CD14-positive monocyte (primary cell): Measurements from ENCODE around the gene CCR1. TPM values are rescaled to one million over a fixed set of nuclear protein-coding genes. Genes with fewer than 3 reads are reported as not detected.

ENCODE experiments used
- DNase-seq, 3 donors: peaks; one replicate each; pipeline ENCODE4 v3.0.0-alpha.2; 2011 to 2022
- H2AFZ ChIP-seq: 2 replicates; pipeline ENCODE4 v1.6.0; 2012; ENCODE audit warnings: mild to moderate bottlenecking, low read depth, low read length, inconsistent platforms; ENCODE audit not compliant: insufficient read depth, poor library complexity, severe bottlenecking
- H3K27ac ChIP-seq, 2 donors: 1 replicate in 1 of 2; 2 replicates in 1 of 2; pipeline ENCODE4 v1.5.1; 2012 to 2013; ENCODE audit warnings: low read length in 2 of 2, control low read depth in 1 of 2, inconsistent platforms in 1 of 2, low read depth in 1 of 2, mild to moderate bottlenecking in 1 of 2
- H3K27me3 ChIP-seq, 2 donors: one replicate each; pipeline versions ENCODE4 v1.6.0 to v1.6.1; 2011 to 2013; ENCODE audit warnings: low read length in 2 of 2; ENCODE audit not compliant: control insufficient read depth in 2 of 2, insufficient read depth in 2 of 2
- H3K36me3 ChIP-seq, 2 donors: replicated peaks in 1 of 2; 1 replicate in 1 of 2; 2 replicates in 1 of 2; pipeline versions ENCODE4 v1.5.1 to v1.6.1; 2012 to 2013; ENCODE audit warnings: low read length in 2 of 2, control low read depth in 1 of 2, inconsistent platforms in 1 of 2, mild to moderate bottlenecking in 1 of 2; ENCODE audit not compliant: insufficient read depth in 2 of 2, control insufficient read depth in 1 of 2
- H3K4me1 ChIP-seq, 2 donors: 1 replicate in 1 of 2; 2 replicates in 1 of 2; pipeline versions ENCODE4 v1.5.1 to v1.6.1; 2012 to 2013; ENCODE audit warnings: low read length in 2 of 2, control low read depth in 1 of 2, inconsistent platforms in 1 of 2, mild to moderate bottlenecking in 1 of 2, moderate library complexity in 1 of 2; ENCODE audit not compliant: insufficient read depth in 2 of 2, control insufficient read depth in 1 of 2
- H3K4me2 ChIP-seq: replicated peaks from 2 replicates; pipeline ENCODE3; 2012; ENCODE audit warnings: low read length, moderate library complexity, mild to moderate bottlenecking; ENCODE audit not compliant: poor library complexity, severe bottlenecking; ENCODE audit errors: extremely low read depth
- H3K4me3 ChIP-seq, 3 experiments: fragments of 200-600 bp in 1 of 3; sonication (generic) in 1 of 3; replicated peaks in 1 of 3; 1 replicate in 2 of 3; 2 replicates in 1 of 3; pipeline ENCODE4 v1.5.1; 2011 to 2013; ENCODE audit warnings: low read length in 3 of 3, mild to moderate bottlenecking in 3 of 3, control low read depth in 2 of 3, low read depth in 2 of 3, inconsistent platforms in 1 of 3, moderate library complexity in 1 of 3
- H3K79me2 ChIP-seq: 2 replicates; pipeline ENCODE4 v1.6.0; 2012; ENCODE audit warnings: mild to moderate bottlenecking, control low read depth, inconsistent platforms, low read length, moderate library complexity; ENCODE audit not compliant: insufficient read depth
- H3K9ac ChIP-seq: 2 replicates; pipeline ENCODE4 v1.6.0; 2017; ENCODE audit warnings: low read length, mild to moderate bottlenecking; ENCODE audit not compliant: insufficient read depth, poor library complexity, severe bottlenecking
- H3K9me3 ChIP-seq, 2 donors: replicated peaks in 1 of 2; 1 replicate in 1 of 2; 2 replicates in 1 of 2; pipeline versions ENCODE4 v1.5.1 to v1.6.1; 2012 to 2013; ENCODE audit warnings: low read length in 2 of 2, control low read depth in 1 of 2; ENCODE audit not compliant: control insufficient read depth in 1 of 2, insufficient read depth in 1 of 2
- H4K20me1 ChIP-seq: 2 replicates; pipeline ENCODE4 v1.6.0; 2012; ENCODE audit warnings: mild to moderate bottlenecking, low read length, control low read depth, moderate library complexity; ENCODE audit not compliant: insufficient read depth
- H3K27ac Mint-ChIP-seq, 7 donors: one replicate each; pipeline ENCODE4 v1.8.0; 2020; ENCODE audit warnings: mild to moderate bottlenecking in 7 of 7, mixed read lengths in 7 of 7, moderate library complexity in 6 of 7, inconsistent platforms in 2 of 7
- H3K27me3 Mint-ChIP-seq, 3 donors: one replicate each; pipeline ENCODE4 v1.8.0; 2021 to 2022; ENCODE audit warnings: low read depth in 3 of 3, mild to moderate bottlenecking in 3 of 3, mixed read lengths in 3 of 3, moderate library complexity in 3 of 3, inconsistent platforms in 1 of 3
- H3K36me3 Mint-ChIP-seq, 2 donors: one replicate each; pipeline ENCODE4 v1.8.0; 2020; ENCODE audit warnings: mixed read lengths in 2 of 2, inconsistent platforms in 1 of 2, mild to moderate bottlenecking in 1 of 2
- H3K4me1 Mint-ChIP-seq: one replicate; pipeline ENCODE4 v1.8.0; 2020; ENCODE audit warnings: mild to moderate bottlenecking, mixed read lengths
- H3K4me3 Mint-ChIP-seq, 2 donors: one replicate each; pipeline ENCODE4 v1.8.0; 2020; ENCODE audit warnings: mild to moderate bottlenecking in 2 of 2, mixed read lengths in 2 of 2, moderate library complexity in 1 of 2
- H3K9me3 Mint-ChIP-seq, 7 donors: one replicate each; pipeline ENCODE4 v1.8.0; 2020 to 2022; ENCODE audit warnings: mixed read lengths in 7 of 7, mild to moderate bottlenecking in 6 of 7, moderate library complexity in 6 of 7, inconsistent platforms in 2 of 7
- WGBS: methylation state at CpG from one replicate; pipeline ENCODE4 v1.1.5; 2013; ENCODE audit warnings: missing lambda C conversion rate; ENCODE audit not compliant: insufficient coverage; 5-methylcytosine and 5-hydroxymethylcytosine counted together
- intact Hi-C, 2 donors: fragments of 100-400 bp; cut with micrococcal nuclease; formaldehyde crosslinking; loops; one replicate each; pipeline versions ENCODE4 v1.15.0 to v1.15.1; 2023
- polyA plus RNA-seq, 3 donors: library from polyadenylated mRNA; depleted of rRNA in 1 of 3; unstranded in 2 of 3; stranded (reverse) in 1 of 3; fragments of 300-500 nt in 2 of 3; fragments of >200 nt in 1 of 3; fragmentation: Illumina TruSeq in 2 of 3; gene quantifications; 1 replicate in 2 of 3; 2 replicates in 1 of 3; pipeline ENCODE4 v1.2.3, GENCODE V29; 2012 to 2021
- TF ChIP-seq, protein P1 (sequence below): fragments of 200-600 bp; IDR thresholded peaks from one replicate; pipeline ENCODE4 v1.8.0; 2022; ENCODE audit warnings: antibody characterized with exemption, mild to moderate bottlenecking

The CCR1 gene
- polyA plus RNA-seq, 3 donors, result 56.7 to 304 (median 233) TPM

DNA sequence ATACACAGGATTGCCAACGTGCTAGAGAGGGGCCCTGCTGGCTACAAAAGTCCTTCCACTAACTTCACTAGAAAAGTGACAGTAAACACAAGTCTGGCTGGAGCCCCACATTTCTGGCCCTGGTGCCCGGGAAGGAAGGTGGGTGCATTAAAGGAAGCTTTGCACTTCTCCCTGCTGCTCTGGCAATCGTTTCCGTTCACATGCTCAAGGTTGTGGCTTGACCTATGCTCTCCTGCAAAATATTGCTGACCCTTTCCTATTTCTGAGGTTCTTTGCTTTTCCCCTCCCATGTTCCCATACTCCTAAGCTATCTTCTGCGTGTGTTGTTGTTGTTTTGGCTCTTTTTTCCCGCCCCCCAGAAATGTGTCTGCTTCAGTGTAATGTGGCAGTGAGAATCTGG, 25.1 kb upstream of the CCR1 start:
- TF ChIP-seq, protein P1, sequence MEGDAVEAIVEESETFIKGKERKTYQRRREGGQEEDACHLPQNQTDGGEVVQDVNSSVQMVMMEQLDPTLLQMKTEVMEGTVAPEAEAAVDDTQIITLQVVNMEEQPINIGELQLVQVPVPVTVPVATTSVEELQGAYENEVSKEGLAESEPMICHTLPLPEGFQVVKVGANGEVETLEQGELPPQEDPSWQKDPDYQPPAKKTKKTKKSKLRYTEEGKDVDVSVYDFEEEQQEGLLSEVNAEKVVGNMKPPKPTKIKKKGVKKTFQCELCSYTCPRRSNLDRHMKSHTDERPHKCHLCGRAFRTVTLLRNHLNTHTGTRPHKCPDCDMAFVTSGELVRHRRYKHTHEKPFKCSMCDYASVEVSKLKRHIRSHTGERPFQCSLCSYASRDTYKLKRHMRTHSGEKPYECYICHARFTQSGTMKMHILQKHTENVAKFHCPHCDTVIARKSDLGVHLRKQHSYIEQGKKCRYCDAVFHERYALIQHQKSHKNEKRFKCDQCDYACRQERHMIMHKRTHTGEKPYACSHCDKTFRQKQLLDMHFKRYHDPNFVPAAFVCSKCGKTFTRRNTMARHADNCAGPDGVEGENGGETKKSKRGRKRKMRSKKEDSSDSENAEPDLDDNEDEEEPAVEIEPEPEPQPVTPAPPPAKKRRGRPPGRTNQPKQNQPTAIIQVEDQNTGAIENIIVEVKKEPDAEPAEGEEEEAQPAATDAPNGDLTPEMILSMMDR, result no peak
- no peaks in the 10 kb centered on the region for H3K36me3 ChIP-seq
- Mint-ChIP-seq H3K4me1 (peaks cover 32% of the 10 kb centered on the region), H3K9me3 (peaks cover 0 to 2% (median 0%) of the 10 kb centered on the region in 7 donors), H3K27me3 (peaks cover 0 to 8% (median 2%) of the 10 kb centered on the region in 3 donors), H3K4me3 (peak overlapping the region in 1 of 2 donors; percentile 40), H3K27ac (no peak overlapping the region), H3K36me3 (no peaks in the 10 kb centered on the region)
- no peak overlapping the region for H3K4me2 ChIP-seq
- no peak overlapping the region for H3K9ac ChIP-seq
- no peaks in the 10 kb centered on the region for H4K20me1 ChIP-seq
- H3K4me1 ChIP-seq, result peaks cover 28 to 34% of the 10 kb centered on the region in 2 donors
- no peak overlapping the region for H3K27ac ChIP-seq
- H3K4me3 ChIP-seq, result no peak overlapping the region
- WGBS, result 63% methylated on average over 1 of the region's 6 CpGs
- H2AFZ ChIP-seq, result no peak overlapping the region
- H3K79me2 ChIP-seq, result no peaks in the 10 kb centered on the region
- intact Hi-C loops, result no loop called here
- no peaks in the 10 kb centered on the region for H3K9me3 ChIP-seq
- DNase-seq, result no peak
- no peaks in the 10 kb centered on the region for H3K27me3 ChIP-seq

DNA sequence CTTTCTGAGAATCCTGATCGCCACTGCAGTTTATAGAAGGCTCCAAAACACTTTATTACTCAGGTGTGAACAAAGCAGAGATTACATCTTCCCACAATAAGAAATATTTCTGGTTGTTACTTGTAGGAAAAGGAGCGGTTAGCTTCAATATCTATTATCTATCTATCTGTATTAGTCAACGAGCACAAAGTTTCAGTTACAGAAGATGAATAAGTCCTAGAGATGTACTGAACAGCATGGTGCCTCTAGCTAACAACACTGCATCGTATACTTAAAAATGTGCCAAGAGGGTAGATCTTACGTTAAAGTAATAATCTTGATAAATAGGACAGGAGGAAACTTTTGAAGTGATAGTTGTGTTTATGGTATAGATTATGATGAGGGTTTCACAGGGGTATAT, 23.2 kb upstream of the CCR1 start:
- Histone ChIP-seq H4K20me1 (no peaks in the 10 kb centered on the region), H3K27me3 (no peaks in the 10 kb centered on the region), H3K27ac (no peak overlapping the region), H3K4me2 (no peak overlapping the region), H3K4me1 (peaks cover 27 to 33% of the 10 kb centered on the region in 2 donors), H3K36me3 (no peaks in the 10 kb centered on the region), H3K4me3 (no peak overlapping the region), H3K9ac (no peak overlapping the region), H3K79me2 (no peaks in the 10 kb centered on the region), H3K9me3 (no peaks in the 10 kb centered on the region), H2AFZ (no peak overlapping the region)
- no CpG with 5 or more reads among the region's 5 CpGs for WGBS
- Mint-ChIP-seq H3K27ac (no peak overlapping the region), H3K27me3 (peaks cover 0 to 10% (median 0%) of the 10 kb centered on the region in 3 donors), H3K4me1 (peaks cover 34% of the 10 kb centered on the region), H3K4me3 (no peak overlapping the region), H3K9me3 (peaks cover 0 to 7% (median 3%) of the 10 kb centered on the region in 7 donors), H3K36me3 (no peaks in the 10 kb centered on the region)
- intact Hi-C loops, result no loop called here
- TF ChIP-seq, protein P1, result no peak
- no peak for DNase-seq
